HG03354 (cell line): ENCODE results near the gene CACNA1A.

Experiments
- ATAC-seq: cut with Tn5 transposase; IDR thresholded peaks from one replicate; pipeline ENCODE4 v1.9.1; 2021; ENCODE audit warnings: mild to moderate bottlenecking; ENCODE audit not compliant: unreplicated experiment, poor library complexity, severe bottlenecking

The CACNA1A gene

GRCh38 chr19:13252569-13253335, 253.5 kb downstream of the CACNA1A start:
- no peak for ATAC-seq

DNA sequence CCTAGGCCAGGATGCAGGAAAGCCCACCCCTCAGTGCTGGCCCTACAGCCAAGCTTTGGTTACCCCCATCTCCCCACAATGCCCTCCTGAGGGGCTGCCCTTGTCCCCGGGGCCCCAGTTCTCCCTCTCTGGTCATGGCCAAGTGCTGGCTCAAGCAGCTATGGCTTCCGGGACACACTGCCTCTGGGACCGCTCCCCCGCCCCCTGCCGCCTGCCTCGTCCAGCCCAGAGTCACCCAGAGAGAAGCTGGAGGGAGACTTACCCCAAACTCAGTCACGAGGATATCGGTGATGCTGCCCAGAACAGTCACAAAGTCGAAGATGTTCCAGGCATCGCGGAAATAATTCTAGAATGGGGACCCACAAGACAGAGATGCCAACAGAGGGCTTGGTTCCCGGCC, 261.4 kb downstream of the CACNA1A start:
- ATAC-seq, result no peak

- no peak for ATAC-seq
Measured at GRCh38 chr19:13241231-13242104, 264.8 kb downstream of the CACNA1A start.

DNA sequence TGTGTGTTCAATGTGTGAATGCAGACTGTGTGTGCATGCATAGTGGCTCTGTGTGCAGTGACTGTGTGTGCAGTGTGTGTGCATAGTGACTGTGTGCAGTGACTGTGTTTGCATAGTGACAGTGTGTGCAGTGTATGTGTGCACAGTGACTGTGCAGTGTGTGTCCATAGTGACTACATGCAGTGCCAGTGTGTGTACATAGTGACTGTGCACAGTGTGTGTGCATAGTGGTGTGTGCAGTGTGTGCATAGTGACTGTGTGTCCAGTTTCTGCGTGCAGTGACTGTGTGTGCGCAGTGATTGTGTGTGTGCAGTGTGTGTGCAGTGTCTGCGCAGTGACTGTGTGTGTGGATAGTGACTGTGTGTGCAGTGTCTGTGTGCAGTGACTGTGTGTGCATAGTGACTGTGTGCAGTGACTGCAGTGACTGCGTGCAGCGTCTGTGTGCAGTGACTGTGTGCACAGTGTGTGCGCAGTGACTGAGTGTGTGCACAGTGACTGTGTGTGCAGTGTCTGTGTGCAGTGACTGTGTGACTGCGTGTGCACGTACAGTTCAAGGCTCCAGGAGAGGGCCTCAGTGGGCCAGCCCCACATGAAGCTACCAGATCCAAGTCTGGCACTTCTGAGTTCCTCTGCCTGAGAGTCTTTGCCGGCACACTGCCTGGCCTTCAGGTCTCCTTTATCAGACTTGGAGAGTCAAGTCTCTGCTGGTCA, 265.8 kb downstream of the CACNA1A start:
- no peak for ATAC-seq

DNA sequence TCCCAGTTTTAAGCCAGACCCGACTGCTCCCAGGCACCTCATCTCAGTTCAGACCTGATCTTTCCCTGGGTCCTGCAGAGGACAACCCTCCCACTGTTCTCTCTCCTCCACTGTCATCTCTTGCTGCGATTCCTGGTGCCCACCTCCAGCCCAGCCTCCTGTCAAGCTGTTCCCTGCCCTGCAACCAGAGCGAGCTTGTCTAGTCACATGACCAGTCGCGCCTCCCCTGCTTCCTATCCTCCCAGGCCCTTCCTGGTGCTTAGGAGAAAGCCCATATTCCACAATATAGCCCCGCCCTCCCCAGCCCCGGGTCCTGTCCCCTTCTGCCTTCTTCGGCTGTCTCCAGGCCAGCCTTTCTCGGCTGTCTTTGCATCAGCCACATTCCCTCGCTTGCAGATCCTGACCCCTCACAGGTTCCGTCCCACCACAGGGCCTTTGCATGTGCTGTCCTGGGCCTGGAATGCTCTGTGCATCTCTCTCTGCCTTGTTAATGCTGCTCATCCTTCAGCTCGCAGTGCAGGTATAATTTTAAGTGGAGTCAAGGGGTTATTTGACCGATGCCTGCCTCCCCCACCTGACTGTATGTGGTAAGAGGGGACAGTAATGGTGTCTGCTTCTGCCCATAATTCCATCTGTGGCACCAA, 267.3 kb downstream of the CACNA1A start:
- ATAC-seq, result no peak

- ATAC-seq, result no peak
Measured at GRCh38 chr19:13234518-13234917, 271.8 kb downstream of the CACNA1A start.

DNA sequence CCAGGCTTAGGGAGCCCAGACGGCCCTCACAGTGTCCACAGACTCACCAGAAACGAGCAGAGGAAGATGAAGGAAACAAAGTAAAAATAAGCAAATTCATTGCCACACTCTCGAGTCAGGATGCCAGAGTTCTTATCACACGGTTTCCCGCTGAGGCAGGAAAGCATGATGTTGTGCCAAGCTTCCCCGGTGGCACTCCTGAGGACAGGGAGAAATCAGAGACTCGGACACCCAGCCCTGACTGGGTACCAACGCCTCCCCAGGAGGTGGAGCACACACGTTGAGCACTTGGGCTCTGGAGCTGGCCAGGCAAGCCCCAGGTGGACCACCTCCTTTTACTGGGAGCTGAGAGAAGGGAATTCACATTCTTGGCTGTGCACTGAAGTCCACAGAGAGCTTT, 274.6 kb downstream of the CACNA1A start:
- no peak for ATAC-seq

- no peak for ATAC-seq
Measured at GRCh38 chr19:13229246-13229645, 277.0 kb downstream of the CACNA1A start.

GRCh38 chr19:13228561-13228960, 277.7 kb downstream of the CACNA1A start:
- ATAC-seq, result no peak

- no peak for ATAC-seq
Measured at GRCh38 chr19:13226983-13227382, 279.3 kb downstream of the CACNA1A start.

GRCh38 chr19:13225973-13226865, 280.1 kb downstream of the CACNA1A start:
- no peak for ATAC-seq

GRCh38 chr19:13225085-13225484, 281.2 kb downstream of the CACNA1A start:
- no peak for ATAC-seq

GRCh38 chr19:13220847-13221246, 285.4 kb downstream of the CACNA1A start:
- ATAC-seq, result no peak

GRCh38 chr19:13215572-13216380, 290.5 kb downstream of the CACNA1A start:
- ATAC-seq, result no peak

GRCh38 chr19:13214036-13214730, 292.1 kb downstream of the CACNA1A start:
- no peak for ATAC-seq

DNA sequence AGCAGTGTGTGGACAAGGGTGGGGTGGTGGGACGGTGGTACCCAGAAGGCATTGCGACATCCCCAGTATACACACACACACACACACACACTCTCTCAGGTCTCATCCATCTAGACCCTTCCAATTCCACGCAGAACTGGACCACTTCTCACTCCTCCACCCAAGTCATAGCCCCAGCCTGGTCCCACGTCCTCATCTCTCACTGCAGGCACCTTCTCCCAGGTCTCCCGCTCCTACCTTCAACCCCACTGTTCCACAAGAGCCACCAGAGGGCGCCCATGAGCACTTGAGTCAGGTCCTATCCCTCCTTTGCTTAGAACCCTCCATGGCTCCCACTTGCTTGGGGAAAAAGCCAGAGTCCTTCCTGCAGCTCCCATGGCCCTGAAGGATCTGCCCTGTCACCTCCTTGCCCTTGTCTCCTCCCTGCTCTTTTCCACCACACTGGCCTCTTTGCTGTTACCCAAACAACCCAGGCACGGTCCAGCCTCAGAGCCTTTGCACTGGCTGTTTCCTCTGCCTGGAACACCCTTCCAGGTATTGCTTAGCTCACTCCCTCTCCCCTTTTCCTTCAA, 293.4 kb downstream of the CACNA1A start:
- ATAC-seq, result no peak
